Adrenal gland (tissue), 5 donors: ENCODE data around the gene PHACTR2.

Source experiments
- POLR2A ChIP-seq, 2 donors: fragments of 450-650 bp; IDR thresholded peaks; one replicate each; pipeline ENCODE4 v1.6.1; 2017; ENCODE audit warnings: antibody characterized with exemption in 2 of 2, mild to moderate bottlenecking in 2 of 2, moderate library complexity in 1 of 2
- TF ChIP-seq, protein P1 (sequence below), 6 experiments: fragments of 450-650 bp in 4 of 6; fragments of 200-600 bp in 2 of 6; sonication (generic) in 1 of 6; IDR thresholded peaks; 1 replicate in 5 of 6; 2 replicates in 1 of 6; pipeline versions ENCODE4 v1.5.1 to v1.8.0; 2016 to 2021; ENCODE audit warnings: antibody characterized with exemption in 6 of 6, mild to moderate bottlenecking in 2 of 6, moderate library complexity in 1 of 6
- donor health status: DM: no; HTN: no; CAD: no.

DNA sequence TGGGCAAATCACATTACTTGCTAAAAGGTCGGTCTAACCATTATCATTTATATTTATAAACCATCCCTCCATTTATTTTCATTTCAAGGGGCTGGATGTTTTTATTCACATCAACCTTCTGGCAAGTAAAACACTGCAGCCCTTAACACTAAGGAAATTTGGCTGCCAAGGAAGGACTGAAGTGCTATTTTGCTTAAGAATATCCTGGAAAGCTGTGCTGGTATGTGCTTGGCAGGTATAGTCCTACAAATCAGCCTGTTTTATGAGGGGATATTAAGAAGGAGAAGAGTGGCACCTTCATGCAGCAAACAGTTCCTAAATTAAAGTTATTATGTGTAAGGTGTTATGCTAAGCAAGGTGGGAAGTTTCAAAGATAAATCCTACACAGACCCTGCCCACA is 9.8 kb downstream of the PHACTR2 start:
- TF ChIP-seq, protein P1, sequence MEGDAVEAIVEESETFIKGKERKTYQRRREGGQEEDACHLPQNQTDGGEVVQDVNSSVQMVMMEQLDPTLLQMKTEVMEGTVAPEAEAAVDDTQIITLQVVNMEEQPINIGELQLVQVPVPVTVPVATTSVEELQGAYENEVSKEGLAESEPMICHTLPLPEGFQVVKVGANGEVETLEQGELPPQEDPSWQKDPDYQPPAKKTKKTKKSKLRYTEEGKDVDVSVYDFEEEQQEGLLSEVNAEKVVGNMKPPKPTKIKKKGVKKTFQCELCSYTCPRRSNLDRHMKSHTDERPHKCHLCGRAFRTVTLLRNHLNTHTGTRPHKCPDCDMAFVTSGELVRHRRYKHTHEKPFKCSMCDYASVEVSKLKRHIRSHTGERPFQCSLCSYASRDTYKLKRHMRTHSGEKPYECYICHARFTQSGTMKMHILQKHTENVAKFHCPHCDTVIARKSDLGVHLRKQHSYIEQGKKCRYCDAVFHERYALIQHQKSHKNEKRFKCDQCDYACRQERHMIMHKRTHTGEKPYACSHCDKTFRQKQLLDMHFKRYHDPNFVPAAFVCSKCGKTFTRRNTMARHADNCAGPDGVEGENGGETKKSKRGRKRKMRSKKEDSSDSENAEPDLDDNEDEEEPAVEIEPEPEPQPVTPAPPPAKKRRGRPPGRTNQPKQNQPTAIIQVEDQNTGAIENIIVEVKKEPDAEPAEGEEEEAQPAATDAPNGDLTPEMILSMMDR (IDR thresholded peaks at IDR 0.05): no peak
- no peak for TF ChIP-seq POLR2A (IDR thresholded peaks at IDR 0.05)
